Ascending aorta (tissue), 2 donors: Measurements from ENCODE around the gene NDUFS6. TPM values are rescaled to one million over a fixed set of nuclear protein-coding genes. Genes with fewer than 3 reads are reported as not detected.

ENCODE experiments used
- DNase-seq, 2 donors: peaks; one replicate each; pipeline ENCODE4 v3.0.0-alpha.2; 2019; ENCODE audit warnings: low spot score in 2 of 2
- H3K27ac ChIP-seq, 2 donors: fragments of 200-600 bp; sonication (generic); one replicate each; pipeline ENCODE4 v1.5.1; 2016 to 2017; ENCODE audit warnings: mild to moderate bottlenecking in 1 of 2
- H3K27me3 ChIP-seq: fragments of 200-600 bp; sonication (generic); one replicate; pipeline ENCODE4 v1.5.1; 2017
- H3K36me3 ChIP-seq, 2 donors: fragments of 200-600 bp; sonication (generic); one replicate each; pipeline ENCODE4 v1.5.1; 2016
- H3K4me1 ChIP-seq, 2 donors: fragments of 200-600 bp; sonication (generic); one replicate each; pipeline ENCODE4 v1.5.1; 2016 to 2017; ENCODE audit warnings: mild to moderate bottlenecking in 1 of 2
- H3K4me3 ChIP-seq, 2 donors: fragments of 200-600 bp; sonication (generic); one replicate each; pipeline ENCODE4 v1.5.1; 2016 to 2017; ENCODE audit warnings: mild to moderate bottlenecking in 1 of 2
- H3K9me3 ChIP-seq, 2 donors: fragments of 200-600 bp; sonication (generic); one replicate each; pipeline ENCODE4 v1.5.1; 2016
- CTCF ChIP-seq, 3 experiments: fragments of 200-600 bp in 2 of 3; fragments of 450-650 bp in 1 of 3; sonication (generic) in 2 of 3; IDR thresholded peaks; one replicate each; pipeline ENCODE4 v1.5.1; 2016 to 2019; ENCODE audit warnings: antibody characterized with exemption in 3 of 3, mild to moderate bottlenecking in 1 of 3, moderate library complexity in 1 of 3
- intact Hi-C: fragments of 100-400 bp; cut with DNase I; formaldehyde crosslinking; loops from one replicate; pipeline ENCODE4 v1.15.1; 2023
- total RNA-seq: library from RNA; depleted of rRNA; stranded (reverse); fragments of >200 nt; gene quantifications from one replicate; pipeline ENCODE4 v1.1.0, GENCODE V29; 2016

Gene NDUFS6
- total RNA-seq = 29.8 TPM

GRCh38 chr5:1801222-1801966 is at the start of gene NDUFS6:
Gene NDUFS6, plus strand, starts transcription at chr5:1801407. Its CDS starts 11 bp downstream, at chr5:1801418.
- H3K36me3 ChIP-seq = peaks cover 35 to 48% of the 10 kb centered on the region in 2 donors
- intact Hi-C loops = loop anchor here (10.0 kb wide), 2 partner anchors 157 to 1327 kb away; no protein-coding TSS in a partner anchor
- no peak for TF ChIP-seq CTCF (IDR thresholded peaks at IDR 0.05)
- H3K27ac ChIP-seq = peak within 1 kb of the TSS; percentile 63 to 80
- peak within 1 kb of the TSS; percentile 80 to 97 for H3K4me3 ChIP-seq
- peaks cover 4 to 14% of the 10 kb centered on the region in 2 donors for H3K4me1 ChIP-seq
- H3K27me3 ChIP-seq = no peaks in the 10 kb centered on the region
- DNase-seq = peak in 1 of 2 donors; percentile 83
- no peaks in the 10 kb centered on the region for H3K9me3 ChIP-seq

GRCh38 chr5:1751864-1752822 is 49.1 kb upstream of the NDUFS6 start:
- peak in 1 of 2 donors; percentile 5 for DNase-seq
- Histone ChIP-seq H3K9me3 (no peaks in the 10 kb centered on the region), H3K27me3 (no peaks in the 10 kb centered on the region), H3K4me1 (no peaks in the 10 kb centered on the region), H3K27ac (no peak overlapping the region), H3K36me3 (no peaks in the 10 kb centered on the region), H3K4me3 (no peak overlapping the region)
- intact Hi-C loops = no loop called here
- no peak for TF ChIP-seq CTCF (IDR thresholded peaks at IDR 0.05)

- H3K27me3 ChIP-seq = no peaks in the 10 kb centered on the region
- no peaks in the 10 kb centered on the region for H3K9me3 ChIP-seq
- intact Hi-C loops = no loop called here
- no peaks in the 10 kb centered on the region for H3K36me3 ChIP-seq
- H3K4me3 ChIP-seq = no peak overlapping the region
- no peak for TF ChIP-seq CTCF (IDR thresholded peaks at IDR 0.05)
- DNase-seq = peak in 1 of 2 donors; percentile 21
- H3K27ac ChIP-seq = no peak overlapping the region
- no peaks in the 10 kb centered on the region for H3K4me1 ChIP-seq
Observed at GRCh38 chr5:1752881-1753280, 48.3 kb upstream of the NDUFS6 start.

GRCh38 chr5:1753490-1753889 is 47.7 kb upstream of the NDUFS6 start:
- Histone ChIP-seq H3K9me3 (no peaks in the 10 kb centered on the region), H3K4me1 (no peaks in the 10 kb centered on the region), H3K27me3 (no peaks in the 10 kb centered on the region), H3K4me3 (no peak overlapping the region), H3K27ac (no peak overlapping the region), H3K36me3 (no peaks in the 10 kb centered on the region)
- intact Hi-C loops = no loop called here
- DNase-seq = peak in 1 of 2 donors; percentile 39
- TF ChIP-seq CTCF (IDR thresholded peaks at IDR 0.05) = no peak

- intact Hi-C loops = no loop called here
- Histone ChIP-seq H3K9me3 (no peaks in the 10 kb centered on the region), H3K27me3 (no peaks in the 10 kb centered on the region), H3K36me3 (no peaks in the 10 kb centered on the region), H3K4me1 (no peaks in the 10 kb centered on the region), H3K27ac (no peak overlapping the region), H3K4me3 (no peak overlapping the region)
- no peak for TF ChIP-seq CTCF (IDR thresholded peaks at IDR 0.05)
- DNase-seq = peak in 1 of 2 donors; percentile 38
Observed at GRCh38 chr5:1754531-1755220, 46.5 kb upstream of the NDUFS6 start.
